ENCODE measurements around the gene UNC80. TPM values are rescaled to one million over a fixed set of nuclear protein-coding genes. Genes with fewer than 3 reads are reported as not detected.
A peak's percentile ranks its signal among the peaks of the same experiment; 100 is the strongest.

The UNC80 gene
- total RNA-seq, 1 donor from 2014 or later = 0.17 TPM

DNA sequence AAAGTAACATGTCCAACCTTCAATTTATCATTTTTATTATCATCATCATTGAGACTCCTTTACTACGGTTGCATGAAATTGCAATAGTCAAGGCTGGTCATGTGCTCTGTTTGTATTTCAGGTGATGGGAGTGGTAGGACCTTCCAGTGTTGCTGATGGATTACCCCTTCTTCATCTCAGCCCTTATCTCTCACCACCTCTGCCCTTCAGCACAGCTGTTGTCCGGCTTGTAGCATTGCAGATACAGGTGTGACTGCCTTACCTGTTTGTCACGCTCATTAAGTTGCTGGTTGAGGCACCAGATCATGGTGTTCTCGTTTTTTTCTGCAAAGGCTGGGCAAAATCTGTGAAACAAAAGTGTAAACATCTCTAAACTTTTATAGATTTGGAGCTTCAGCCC is 199.1 kb downstream of the UNC80 start:
- no peak for DNase-seq

DNA sequence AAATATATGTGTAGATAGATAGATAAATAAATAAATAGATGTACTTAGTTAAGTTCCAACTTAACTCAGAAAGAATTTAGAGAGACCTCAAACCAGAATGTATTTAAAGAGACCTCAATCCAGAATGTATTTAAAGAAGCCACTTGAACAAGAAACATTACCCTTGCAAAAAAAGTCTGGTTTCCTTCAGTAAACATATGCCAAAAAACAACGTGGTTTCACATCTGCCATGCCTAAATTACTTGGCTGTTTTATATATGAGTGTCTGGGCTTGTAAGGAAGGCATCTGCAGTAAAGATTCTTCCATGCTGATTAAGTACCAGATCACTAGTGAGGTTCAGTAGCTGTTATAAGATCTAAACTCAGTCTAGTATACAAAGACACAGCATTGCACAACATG is 201.7 kb downstream of the UNC80 start:
- DNase-seq = no peak

DNA sequence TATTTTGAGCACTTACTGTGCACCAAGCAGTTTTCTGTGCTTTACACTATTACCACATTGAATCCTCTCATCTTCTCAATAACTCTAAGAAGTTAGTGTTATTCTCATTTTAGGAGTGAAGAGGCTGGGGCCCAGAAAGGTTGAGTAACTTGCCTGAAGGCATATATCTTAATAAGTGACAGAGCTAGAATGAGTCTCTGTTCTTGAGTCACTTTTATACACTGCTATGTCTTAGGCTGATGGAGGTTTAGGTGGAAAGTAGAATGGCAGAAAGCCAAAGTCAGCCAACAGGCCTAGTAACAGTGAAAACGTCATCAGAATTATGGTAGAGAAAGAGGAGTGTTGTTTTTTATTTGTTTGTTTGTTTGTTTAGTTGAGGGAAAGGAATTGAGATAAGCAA is 202.9 kb downstream of the UNC80 start:
- DNase-seq = no peak

DNA sequence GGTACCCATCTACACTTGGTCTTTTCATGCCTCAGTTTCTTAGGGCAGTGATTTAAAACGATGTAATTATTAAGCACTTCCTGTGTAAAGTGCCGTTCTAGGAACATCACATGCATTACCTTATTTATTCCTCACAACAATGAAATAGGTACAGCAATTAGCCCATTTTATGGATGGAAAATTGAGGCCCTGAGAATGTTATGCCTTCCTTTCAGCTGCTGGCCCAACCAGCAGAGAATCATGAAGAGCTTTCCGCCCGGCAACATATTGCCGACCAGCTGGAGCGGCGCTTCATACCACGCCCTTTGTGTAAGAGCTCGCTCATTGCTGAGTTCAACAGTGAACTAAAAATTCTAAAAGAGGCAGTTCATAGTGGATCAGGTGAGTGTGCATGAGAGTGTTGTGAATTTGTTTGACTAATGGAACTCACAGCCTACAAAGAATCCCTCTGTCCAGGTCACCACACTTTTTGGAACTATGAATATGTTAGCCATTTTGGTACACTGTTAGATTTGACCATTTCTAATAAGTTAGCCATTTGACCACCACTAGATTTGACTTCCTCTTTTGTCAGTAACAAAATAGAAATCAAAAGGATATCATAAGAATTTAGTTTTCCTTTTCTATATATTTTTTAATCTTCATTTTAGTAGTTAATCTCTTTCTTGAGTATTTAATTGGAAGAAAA is 205.2 kb downstream of the UNC80 start:
- DNase-seq = no peak

DNA sequence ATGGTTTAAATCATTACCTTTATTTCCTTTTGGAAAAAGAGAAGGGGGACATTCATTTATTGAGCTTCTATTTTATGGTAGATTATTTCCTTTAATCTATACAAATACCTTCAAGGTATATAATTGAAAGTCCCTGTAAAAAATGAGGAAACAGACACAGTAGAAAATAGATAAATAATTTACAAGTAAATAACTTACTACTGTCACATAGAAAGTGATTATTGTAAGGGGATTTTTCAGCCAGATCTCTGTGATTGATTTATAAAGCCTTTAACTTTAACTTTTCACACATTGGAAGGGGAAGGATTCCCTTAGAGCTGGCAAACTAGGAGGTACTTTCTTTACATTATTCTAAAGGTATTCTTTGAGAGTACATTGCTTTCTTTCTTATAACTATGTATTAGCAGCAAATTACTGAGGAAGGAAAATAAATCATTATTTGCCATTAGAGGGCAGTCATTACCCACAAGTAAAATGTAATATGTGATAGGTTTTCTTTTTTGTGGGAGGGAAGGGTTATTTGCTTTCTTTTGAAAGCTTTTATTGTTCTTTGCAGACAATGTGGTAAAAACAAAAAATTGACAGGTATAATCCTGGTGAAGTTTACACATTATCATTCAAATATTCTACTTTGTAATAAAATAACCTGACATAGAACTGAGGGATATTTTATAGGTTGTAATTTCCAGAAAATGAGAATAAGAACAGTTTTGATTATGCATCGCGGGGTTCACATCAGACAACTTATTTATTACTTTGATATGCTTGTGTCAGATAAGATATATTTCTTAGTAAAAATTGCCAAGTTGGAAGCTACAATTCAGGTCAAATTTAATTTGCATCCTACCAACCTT is 206.0 kb downstream of the UNC80 start:
- DNase-seq = peak; percentile 66

DNA sequence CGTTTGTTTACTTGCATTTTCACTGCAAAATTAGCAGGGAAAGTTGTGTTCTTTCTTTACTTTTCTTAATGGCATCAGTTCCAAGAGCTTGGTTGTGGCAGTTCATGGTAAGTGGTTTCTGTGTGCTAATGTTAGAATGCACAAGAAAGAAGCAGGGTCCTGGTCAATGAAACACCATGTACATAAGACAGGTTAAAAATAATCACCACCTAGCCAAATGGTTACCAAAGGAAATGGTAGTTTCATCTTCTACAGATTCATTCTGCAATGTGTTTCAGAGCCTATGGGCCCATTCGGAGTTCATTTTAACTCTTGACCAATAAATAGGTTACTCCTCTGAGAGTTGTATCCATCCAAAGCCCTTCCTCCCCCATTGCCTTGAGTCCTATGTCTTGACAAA is 212.7 kb downstream of the UNC80 start:
- DNase-seq = no peak

DNA sequence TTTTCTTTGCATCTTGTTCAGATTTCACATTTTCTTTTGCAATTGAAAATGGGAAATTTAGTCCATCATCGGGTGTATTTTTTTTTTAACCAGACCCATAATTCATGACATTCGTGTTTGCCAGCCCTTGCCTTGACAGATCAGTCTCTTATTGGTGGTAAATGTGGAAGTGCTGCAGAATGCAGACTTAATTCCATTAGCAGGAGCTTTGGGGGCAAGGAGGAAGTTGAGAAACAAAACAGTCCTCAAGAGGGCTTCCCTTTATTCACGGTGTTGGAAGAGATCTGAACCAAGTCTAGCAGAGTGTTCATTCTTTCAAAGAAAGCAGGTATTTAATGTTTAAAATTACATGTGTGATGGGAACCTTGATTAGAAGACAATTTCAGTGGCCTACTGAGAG is 214.2 kb downstream of the UNC80 start:
- DNase-seq = no peak

DNA sequence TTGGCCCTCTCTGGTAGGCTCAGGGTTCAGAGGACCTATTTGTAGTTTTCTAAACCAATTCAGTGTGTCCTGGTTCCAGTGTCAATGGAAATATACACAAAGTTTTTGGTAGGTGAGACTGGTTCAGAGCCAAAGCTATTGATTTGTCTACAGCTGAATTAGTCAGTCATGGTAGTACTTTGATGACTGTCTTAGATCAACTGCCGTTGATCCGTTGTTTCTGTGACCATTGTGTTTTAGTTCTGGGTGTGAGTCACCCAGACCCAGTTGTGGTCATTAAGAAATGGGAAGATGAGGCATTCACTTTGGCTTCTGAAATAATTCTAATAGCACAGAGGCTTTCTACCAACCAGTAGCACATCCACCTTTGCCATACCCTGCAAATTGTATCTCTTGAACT is 214.8 kb downstream of the UNC80 start:
- DNase-seq = no peak

DNA sequence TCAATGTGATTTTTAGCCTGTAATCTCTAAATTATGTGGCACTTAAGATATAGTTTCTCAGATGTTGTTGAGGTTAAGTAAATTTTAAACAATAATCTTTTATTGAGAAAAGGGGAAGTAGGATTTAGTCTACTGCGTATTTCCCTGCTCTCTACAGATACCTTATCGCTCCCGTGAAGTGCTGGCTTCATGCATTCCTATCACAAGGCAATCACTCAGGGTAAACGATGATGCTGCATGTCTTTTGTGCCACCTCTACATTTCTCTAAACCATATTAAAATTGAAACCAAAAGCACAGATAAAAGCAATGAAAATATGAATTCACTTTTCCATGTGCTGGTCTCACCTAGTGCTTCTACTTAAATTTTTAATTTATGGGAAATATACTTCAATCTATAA is 216.4 kb downstream of the UNC80 start:
- no peak for DNase-seq

DNA sequence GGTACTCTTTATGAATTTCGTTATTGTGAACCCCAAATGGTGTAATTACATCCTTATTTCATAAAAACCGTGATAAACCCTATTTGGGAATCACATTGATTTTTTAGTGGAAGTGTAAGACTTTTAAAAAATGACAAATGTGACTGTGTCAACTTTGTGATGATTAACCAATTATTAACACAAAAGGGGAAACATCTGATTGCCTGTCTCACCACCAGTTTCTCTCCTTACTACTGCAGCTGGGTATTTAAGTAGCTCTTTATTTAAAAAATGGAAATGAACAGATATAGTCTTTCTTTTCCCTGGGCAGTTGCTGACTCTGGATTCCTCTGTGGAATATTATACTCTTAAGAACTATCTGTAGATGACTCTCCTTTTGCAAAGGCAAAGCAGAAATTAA is 219.2 kb downstream of the UNC80 start:
- DNase-seq = no peak

DNA sequence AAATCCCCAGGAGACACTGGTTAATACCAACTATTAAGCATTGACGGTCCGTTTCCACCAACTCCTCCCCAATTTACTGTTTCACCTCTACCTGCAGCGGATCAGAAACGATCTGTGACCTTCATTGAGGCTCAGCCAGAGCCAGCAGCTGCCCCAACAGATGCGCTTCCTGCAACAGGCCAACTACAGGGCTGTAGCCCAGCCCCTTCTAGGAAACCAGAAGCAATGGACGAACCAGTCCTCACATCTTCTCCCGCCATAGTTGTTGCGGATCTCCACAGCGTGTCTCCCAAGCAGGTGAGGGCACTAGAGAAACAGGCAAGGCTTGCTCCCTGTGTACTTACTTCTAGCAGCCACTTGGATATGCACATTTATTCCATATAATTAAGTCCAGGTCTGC is 222.3 kb downstream of the UNC80 start:
- no peak for DNase-seq

DNA sequence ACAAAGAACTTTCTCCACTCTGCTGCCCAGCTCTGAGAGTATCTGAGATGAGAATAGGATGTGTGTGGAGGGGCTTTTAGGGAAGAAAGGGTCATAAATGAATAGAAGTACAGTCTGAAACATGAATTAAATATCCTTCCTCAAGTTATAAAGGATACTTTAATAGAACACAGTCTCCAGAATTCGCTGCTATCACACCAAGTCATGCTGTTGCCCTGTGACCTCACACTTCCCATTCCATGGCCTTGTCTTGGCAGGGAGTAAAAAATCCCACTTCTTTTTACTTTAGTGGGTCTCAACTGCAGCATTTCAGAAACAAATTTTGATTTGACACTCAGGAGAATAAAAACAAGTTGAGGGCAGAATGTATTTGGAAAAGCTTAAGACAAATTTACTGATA is 227.0 kb downstream of the UNC80 start:
- DNase-seq = peak; percentile 71

DNA sequence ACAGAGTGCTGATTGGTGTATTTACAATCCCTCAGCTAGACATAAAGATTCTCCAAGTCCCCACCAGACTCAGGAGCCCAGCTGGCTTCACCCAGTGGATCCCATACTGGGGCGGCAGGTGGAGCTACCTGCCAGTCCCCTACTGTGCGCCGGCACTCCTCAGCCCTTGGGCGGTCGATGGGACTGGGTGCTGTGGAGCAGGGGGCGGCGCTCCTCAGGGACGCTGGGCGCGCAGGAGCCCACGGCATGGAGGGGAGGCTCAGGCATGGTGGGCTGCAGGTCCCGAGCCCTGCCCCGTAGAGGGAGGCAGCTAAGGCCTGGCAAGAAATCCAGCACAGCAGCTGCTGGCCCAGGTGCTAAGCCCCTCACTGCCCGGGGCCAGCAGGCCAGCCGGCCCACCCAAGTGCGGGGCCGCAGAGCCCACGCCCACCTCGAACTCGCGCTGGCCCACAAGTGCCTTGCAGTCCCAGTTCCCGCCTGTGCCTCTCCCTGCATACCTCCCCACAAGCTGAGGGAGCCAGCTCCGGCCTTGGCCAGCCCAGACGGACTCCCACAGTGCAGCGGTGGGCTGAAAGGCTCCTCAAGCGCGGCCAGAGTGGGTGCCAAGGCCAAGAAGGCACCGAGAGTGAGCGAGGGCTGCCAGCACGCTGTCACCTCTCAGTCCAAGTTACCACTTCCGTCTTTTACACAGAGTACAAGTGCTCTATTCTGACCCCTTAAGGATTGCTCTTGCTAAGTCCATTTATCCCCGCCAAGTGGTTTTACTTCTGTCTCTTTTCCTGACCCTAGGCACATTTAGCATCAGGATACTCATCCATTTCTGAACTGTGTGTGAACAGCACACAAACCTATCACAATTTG is 229.1 kb downstream of the UNC80 start:
- DNase-seq = no peak

DNA sequence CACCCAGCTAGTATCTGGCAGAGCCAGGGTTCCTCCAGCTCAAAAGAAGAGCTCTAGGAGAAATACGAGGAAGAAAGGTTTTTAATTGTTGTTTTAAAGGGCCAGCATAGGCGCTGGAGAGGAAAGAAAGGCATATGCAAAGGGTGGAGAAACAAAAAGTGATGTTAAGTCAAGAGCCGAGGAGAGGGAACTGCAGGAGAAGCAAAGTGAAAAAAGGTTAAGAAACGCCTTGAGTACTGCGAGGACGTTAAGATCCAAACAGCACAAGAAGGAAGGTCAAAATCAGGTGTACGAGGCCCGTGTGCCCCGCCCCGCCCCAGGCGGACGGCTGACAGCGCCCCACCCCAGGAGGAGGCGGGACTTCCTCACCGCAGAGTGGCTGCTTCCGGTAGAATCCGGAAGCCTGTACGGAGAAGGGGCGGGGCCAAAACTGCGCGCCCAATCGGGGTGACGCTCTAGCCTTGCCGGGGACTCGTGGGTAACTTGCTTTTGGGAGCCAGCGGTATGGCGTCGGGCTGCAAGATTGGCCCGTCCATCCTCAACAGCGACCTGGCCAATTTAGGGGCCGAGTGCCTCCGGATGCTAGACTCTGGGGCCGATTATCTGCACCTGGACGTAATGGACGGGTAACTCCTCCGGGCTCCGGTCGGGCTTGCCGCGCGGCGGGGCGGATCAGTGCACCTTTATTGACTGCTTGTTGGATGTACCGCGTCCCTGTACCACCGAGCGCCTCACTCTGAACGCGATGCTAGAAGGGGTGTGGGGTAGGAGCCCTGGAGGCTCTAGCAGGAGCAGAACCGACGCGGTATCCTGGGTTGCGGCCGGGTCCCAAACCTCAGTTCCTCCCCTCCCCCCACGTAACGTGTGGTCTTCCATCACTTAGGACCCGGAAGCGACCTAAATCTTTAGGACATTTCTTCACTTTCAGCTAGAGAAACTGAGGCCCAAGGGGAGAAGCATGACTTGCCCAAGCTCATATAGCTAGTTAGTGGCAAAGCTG is 230.8 kb downstream of the UNC80 start, which contains the start of gene RPE:
TSS of gene RPE (plus strand) at position 481 of the 1,000 bp plus-strand sequence. CDS start at position 505, 24 bp downstream.
- DNase-seq = peak; percentile 96

DNA sequence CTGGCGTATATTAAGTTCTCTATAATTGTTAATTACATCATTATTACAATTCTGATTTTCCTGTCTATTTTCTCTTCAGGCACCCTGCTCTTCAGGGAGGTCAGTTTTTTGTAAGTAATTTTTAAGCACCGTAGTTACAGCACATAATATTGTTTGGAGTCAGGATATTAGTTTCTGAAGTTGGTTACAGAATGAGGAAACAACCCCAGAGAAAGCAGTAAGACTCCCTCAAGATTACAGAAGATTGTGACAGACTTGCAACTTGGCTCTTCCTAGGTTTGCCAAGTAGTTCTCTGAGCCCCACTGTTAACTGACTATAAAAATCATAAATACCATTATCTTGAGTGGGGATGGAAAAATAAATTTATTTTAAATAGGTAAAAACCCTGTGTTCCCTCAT is 231.7 kb downstream of the UNC80 start:
- DNase-seq = no peak

DNA sequence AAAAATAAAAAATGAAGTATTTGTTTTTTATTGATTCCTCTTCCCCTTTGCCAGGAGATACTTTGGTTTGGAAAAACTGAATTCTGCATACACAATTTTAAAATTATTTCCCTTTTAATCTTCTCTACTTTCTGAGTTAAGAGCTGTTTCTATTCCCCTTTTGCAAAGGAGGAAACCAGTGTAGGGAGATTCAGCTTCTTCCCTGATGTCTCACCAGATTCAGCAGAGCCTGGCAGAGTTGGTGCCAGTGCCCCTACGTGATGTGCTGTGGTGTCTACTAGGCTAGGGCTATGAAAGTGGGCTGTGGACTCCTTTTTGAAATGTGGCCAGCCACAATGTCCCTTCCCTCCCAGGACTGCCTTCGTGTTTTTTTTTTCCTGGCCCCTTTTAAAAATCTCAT is 233.2 kb downstream of the UNC80 start:
- DNase-seq = no peak

DNA sequence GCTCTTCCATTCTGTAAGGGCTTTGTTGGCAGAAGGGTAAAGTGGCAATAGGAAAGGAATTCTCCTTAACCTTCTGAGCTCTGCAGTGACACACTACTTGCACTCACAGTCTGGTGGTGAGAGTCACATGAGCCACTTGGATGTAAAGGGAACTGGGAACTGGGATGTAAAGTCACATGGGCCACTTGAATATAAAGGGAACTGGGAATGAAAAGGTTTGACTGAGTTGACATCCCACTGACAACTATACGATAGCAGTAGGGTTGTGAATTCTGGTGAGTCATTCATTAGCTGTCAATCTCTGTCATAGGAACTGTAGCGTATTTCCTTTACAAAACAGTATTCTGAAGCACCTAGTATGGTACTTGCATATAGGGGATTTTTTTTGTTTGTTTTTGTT is 236.3 kb downstream of the UNC80 start:
- DNase-seq = peak; percentile 20

DNA sequence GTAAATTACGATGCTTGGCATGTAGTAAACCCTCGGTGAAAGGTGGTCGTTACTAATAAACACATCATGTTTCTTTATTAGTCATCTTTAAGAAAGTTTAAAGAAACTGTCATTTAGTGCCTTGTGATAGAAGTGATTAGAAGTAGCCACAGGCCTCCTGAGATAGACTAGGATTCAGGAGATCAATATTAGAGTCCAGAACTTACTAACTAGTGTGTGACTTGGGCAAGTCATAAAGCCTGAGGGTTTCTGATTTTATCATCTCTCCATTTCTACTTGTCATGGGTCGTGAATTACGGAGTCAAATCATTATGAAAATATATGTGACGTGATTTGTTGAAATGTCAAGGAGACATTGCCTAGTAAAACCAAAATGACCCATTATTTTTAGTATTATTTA is 237.5 kb downstream of the UNC80 start:
- DNase-seq = no peak

DNA sequence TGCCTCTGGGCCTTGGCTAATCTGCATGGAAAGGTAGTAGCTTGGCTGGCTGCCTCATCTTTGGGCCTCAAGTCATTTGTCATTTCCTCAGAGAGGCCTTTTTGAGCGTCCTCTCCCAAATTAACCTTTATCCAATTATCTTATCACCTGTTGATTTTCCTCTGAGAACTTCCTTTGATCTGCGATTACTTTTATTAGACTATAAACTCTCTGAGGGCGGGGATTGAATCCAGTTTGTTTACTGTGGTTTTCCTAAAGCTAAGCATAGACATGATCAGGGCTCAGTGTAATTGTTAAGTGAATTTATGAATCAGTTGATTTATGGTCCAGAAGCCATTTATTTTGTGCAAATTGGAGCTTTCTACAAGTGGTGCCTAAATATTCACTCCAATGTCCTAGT is 238.3 kb downstream of the UNC80 start:
- DNase-seq = no peak

DNA sequence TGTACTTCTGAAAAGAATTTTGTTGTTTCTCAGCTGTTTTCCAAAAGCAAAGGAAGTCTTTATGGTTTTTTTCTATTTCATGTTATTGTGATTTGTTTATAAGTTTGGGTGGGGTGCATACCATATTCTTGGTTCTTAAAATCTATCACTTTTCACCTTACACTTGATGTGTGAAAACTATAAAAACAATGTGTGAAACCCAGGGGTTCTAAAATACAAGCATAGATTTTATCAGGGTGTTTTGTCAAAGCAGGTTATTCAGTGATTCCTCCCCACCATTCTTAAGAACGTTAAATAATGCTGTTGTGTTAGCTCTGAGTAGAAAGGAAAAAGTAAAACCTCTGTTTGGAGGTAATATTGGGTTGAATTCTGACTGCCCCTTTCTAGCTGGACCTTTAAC is 248.5 kb downstream of the UNC80 start:
- no peak for DNase-seq

DNA sequence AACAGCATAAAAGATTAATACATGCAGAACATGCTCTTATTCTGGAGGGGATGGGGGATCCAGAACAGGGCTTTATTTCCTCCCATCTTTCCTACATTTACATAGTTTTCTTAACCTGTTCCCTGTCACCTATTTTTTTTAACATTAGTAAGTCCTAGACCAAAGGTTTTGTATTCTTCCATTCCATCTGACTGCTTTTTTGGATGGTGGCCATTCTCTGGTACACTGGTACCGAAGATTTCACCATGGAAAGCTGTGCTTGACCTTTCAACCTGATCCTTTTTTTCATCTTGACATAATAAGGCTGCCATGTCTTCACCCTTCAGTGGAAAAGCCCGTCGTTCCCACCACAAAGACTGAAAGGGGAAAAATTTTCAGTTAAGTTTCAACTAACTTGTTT is 251.2 kb downstream of the UNC80 start:
- DNase-seq = no peak

DNA sequence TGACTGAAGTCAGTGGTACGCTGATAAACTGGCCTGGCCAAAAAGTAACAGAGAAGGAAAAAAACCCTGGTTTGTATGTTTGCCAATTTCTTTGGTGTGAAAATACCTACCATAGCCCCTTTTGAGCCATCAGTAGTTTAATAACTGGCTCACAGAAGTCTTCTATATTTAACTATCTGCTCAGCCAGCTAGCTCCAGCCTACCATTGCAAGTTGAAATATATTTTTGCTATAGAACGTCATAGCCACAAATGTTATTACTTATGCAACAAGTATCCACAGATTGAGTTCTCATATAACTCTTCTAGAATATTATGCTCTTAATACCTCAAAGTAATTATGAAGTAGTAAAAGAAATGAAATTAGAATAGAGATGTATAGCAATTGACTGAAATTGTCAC is 256.0 kb downstream of the UNC80 start:
- no peak for DNase-seq

All from dermis blood vessel endothelial cell (primary cell).